Measurements from ENCODE around the gene RETREG2.

Gene RETREG2

GRCh38 chr2:219218217-219218731, 40.2 kb downstream of the RETREG2 start:
- DNase-seq, result peak; percentile 30 to 71

DNA sequence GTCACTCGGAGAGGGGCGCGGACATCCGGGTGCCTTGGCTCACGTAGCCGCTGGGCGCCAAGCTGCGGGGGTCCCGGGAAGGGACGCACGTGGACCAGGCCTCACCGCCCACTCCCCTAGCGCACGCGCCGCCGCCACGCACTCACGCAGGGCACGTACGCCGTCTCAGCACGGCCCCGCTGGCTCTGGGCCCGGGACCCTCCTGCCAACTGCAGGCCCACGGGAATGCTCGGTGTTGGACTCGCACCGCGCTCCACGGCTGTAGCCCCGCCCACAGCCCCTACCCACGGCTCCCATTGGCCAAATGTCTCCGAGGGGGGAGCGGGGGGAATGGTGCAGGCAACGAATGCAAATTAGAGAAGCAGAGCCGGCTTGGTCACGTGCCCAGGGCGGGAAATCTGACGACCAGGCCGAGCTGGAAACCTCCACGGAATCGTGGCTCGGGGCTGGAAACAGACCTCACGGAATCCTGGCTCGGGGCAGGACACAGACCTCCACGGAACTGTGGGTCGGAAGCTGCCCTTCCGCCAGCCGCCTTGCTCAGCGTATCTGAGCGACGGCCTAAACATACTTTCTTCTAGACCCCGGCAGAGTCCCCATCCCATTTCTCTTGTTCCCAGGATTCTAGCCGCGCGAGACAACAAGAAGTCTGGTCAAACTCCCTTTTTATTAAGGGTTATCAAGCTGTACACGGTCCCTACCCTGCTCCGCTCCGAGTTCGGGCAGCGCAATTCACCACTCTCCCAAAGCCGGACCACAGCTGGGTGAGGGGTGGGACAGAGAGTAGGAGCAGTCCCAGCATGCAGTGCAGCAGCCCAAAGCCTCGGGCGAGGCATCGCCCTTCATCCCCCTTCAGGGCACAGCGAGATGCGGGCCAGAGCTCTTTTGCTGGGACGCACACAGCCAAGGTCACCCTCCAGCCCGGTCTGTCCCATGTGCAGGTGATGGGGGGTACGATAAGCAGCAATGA, 40.9 kb downstream of the RETREG2 start, which contains the start of gene ABCB6:
Gene ABCB6 (minus strand): TSS at position 227 of the 970 bp plus-strand sequence. CDS start 285 bp downstream, outside the sequence.
- DNase-seq, result peak; percentile 95

GRCh38 chr2:219219784-219220532, 41.9 kb downstream of the RETREG2 start:
- DNase-seq, result no peak

GRCh38 chr2:219220652-219221402, 42.8 kb downstream of the RETREG2 start:
- DNase-seq, result no peak

DNA sequence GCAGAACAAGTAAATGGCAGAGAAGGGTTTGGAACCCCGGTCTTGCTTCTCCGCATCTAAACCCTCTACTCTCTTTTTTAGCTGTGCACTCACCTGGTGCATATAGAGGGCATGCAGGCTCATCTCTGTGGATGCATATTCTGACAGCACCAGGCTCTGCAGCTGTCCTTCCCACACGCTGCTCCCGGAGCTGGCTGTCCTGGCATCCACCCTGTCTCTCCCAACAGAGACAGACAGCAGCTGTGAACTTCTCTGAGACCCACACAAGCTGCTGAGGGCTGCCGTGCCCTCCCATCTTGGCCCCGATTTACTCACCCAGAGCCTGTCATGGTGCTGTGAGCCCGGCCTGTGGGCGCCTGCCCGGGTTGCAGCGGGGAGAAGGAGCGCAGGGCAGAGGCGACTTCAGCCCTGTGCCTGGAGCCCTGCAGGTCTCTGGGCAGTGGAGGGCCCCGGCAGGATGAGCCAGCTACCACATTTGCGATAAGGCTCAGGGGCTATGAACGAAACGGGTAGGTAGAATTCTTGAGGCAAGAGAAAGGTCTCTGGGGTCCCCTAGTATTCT, 44.0 kb downstream of the RETREG2 start:
- DNase-seq, result no peak

DNA sequence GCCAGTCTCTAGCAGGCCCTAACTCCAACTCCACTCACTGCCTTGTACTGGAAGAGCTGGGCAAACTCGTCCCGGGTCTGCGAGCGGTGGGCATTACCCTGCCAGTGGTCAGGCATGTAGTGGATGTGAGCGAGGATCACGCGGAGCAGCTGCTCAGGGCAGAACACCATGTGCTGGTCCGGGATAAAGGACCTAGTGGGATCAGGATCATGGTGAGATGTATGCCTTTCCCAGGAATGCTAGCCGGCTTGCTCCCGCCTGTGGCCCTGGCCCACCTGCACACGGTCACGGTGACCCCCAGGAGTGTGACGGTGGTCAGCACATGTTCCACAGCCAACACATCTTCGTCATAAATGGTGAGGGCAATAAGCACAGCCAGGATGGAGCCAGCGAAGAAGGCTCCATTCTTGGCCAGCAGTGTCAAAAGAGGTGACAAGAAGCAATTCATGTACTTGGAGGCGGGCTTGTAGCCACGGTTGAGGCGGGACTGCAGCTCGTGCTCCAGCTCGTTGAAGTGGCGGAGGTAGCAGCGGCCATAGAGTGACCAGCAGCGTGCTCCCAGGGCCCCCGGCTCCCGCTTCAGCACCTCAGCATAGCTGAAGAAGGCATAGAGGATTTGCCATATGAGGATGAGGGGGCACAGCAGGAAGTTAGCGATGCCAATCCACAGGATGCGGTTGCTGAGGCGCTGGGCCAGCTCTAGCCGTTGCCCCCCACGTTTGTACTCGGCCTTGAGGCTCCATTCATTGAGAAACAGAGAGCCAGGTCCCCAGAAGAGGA, 45.9 kb downstream of the RETREG2 start:
- DNase-seq, result no peak

GRCh38 chr2:219225350-219225749, 47.3 kb downstream of the RETREG2 start:
- DNase-seq, result no peak

GRCh38 chr2:219228041-219228910, 50.2 kb downstream of the RETREG2 start:
- DNase-seq, result no peak

GRCh38 chr2:219228911-219229304, 50.8 kb downstream of the RETREG2 start:
- no peak for DNase-seq

DNA sequence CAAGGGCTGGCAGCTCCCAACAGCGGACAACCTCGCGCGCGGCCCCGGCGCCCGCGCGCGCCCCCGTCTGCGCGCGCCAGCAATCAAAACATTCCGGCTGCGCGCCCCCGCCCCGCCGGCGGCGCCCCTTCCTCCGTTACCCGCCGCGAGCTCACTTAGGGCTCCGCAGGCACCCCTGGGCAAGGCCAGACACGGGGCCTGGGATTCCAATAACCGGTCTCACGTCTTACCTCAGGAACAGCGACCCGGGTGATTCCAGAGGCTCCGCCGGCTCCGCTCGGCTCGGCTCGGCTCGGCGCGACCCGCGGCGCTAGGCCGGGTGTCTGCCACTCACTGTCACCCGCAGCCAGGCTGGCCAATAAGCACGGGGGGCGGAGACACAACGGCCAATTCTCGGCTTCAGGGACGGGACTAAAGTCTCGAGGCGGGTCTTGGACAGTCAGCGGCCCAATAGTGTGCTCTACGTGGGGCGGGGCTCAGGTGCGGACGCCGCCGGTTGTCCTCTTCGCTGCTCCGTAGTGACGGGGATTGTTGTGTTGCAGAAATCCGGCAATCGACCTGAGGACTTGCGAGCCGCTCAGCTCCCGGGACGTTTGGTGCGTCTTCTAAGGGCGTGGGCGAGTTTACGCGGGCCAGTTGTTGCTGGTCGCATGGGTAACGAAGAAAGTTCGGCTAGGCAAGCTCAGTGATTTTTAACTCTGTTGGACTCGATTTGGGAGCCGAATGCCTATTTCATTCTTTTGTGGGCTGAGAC, 51.4 kb downstream of the RETREG2 start, which contains the start of the genes ANKZF1 and ATG9A:
Gene ANKZF1 (plus strand): TSS at position 502 of the 754 bp plus-strand sequence. CDS start 452 bp downstream, outside the sequence.
Gene ATG9A (minus strand): TSS at position 332 of the 754 bp plus-strand sequence. CDS start 1,612 bp downstream, outside the sequence.
- DNase-seq, result peak; percentile 97 to 99

GRCh38 chr2:219230059-219230540, 52.0 kb downstream of the RETREG2 start:
- DNase-seq, result peak; percentile 22 to 28

DNA sequence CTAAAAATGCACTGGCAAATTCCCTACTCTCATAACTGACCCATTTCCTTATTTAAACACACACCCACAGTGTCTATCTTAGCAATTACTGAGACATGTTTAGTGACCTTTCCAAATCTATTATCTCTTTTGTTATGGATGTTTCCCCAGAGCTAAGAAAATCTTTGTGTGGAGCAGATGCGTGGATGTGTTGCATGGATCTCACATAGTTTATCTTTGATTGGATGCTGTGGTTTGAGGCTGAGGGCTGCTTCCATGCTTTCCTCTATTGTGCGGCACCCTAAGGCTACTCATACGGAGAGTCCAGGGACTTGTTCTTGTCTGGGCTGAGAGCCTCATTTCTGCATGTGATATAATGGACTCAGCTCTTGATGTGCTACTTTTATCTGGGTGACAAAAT, 56.3 kb downstream of the RETREG2 start:
- no peak for DNase-seq

All from NCI-H2081 (cell line).